Right renal cortex interstitium (tissue), 3 donors: ENCODE measurements around the gene NUMBL. TPM values are rescaled to one million over a fixed set of nuclear protein-coding genes. Genes with fewer than 3 reads are reported as not detected.

ENCODE experiments used
- polyA plus RNA-seq, 3 donors: library from polyadenylated mRNA; unstranded; fragments of 120-200 nt; gene quantifications; one replicate each; pipeline ENCODE4 v1.2.1, GENCODE V29; 2013; ENCODE audit not compliant: insufficient read length in 3 of 3

The NUMBL gene
- polyA plus RNA-seq, 3 donors, result 8.0 to 9.5 (median 8.6) TPM

Other genes with a start within 250 kb of the NUMBL start
- 10 to 100 TPM; 34.1 to 40.8 (median 37.5) TPM for gene SERTAD3, start 246.3 kb downstream of the NUMBL start, polyA plus RNA-seq
- gene BLVRB, start 224.9 kb downstream of the NUMBL start, polyA plus RNA-seq, result 10 to 100 TPM; 38.2 to 44.1 (median 39.8) TPM
- gene SPTBN4, start 223.7 kb downstream of the NUMBL start, polyA plus RNA-seq, result 1 to 10 TPM in 2 of 3 donors, under 1 TPM in 1; 0.65 to 1.8 (median 1.4) TPM
- gene SHKBP1, start 113.8 kb downstream of the NUMBL start, polyA plus RNA-seq, result 10 to 100 TPM; 31.2 to 43.4 (median 40.5) TPM
- gene LTBP4, start 89.3 kb downstream of the NUMBL start, polyA plus RNA-seq, result 100 to 1,000 TPM; 146 to 189 (median 159) TPM
- 10 to 100 TPM; 30.3 to 32.6 (median 30.9) TPM for gene COQ8B, start 26.2 kb upstream of the NUMBL start, polyA plus RNA-seq
- 10 to 100 TPM; 13.3 to 15.5 (median 13.5) TPM for gene ITPKC, start 26.5 kb upstream of the NUMBL start, polyA plus RNA-seq
- 10 to 100 TPM; 13.6 to 14.0 (median 13.6) TPM for gene ACTMAP, start 59.8 kb upstream of the NUMBL start, polyA plus RNA-seq
- 100 to 1,000 TPM in 2 of 3 donors, 10 to 100 TPM in 1; 95.6 to 114 (median 103) TPM for gene SNRPA, start 60.6 kb upstream of the NUMBL start, polyA plus RNA-seq
- 1 to 10 TPM in 1 of 3 donors, under 1 TPM in 2; 0.31 to 1.6 (median 0.69) TPM for gene MIA, start 84.9 kb upstream of the NUMBL start, polyA plus RNA-seq
- gene RAB4B, start 87.6 kb upstream of the NUMBL start, polyA plus RNA-seq, result 1 to 10 TPM; 7.5 to 9.0 (median 8.8) TPM
- 10 to 100 TPM; 61.8 to 66.8 (median 63.3) TPM for gene EGLN2, start 108.5 kb upstream of the NUMBL start, polyA plus RNA-seq
- gene CYP2A6, start 159.8 kb upstream of the NUMBL start, polyA plus RNA-seq, result under 1 TPM in 1 of 3 donors, not detected in 2; 0.14 TPM
- under 1 TPM in 1 of 3 donors, not detected in 2; 0.19 TPM for gene CYP2A7, start 191.6 kb upstream of the NUMBL start, polyA plus RNA-seq